HG03097 (cell line): Measurements from ENCODE around the gene MTMR12.
"Not testable (repeated sequence)": the region's sequence is repeated elsewhere in the genome, so short reads cannot be mapped to it uniquely, and the experiment has no call there.

Experiments
- ATAC-seq: cut with Tn5 transposase; IDR thresholded peaks from one replicate; pipeline ENCODE4 v1.9.1; 2021; ENCODE audit not compliant: unreplicated experiment, low FRiP score

Gene MTMR12

GRCh38 chr5:32299059-32299677 is 13.6 kb downstream of the MTMR12 start:
- ATAC-seq, result no peak

GRCh38 chr5:32298059-32298415 is 14.7 kb downstream of the MTMR12 start:
- peak; percentile 92 for ATAC-seq

GRCh38 chr5:32297181-32298058 is 15.3 kb downstream of the MTMR12 start:
- ATAC-seq, result no peak

GRCh38 chr5:32295966-32296772 is 16.6 kb downstream of the MTMR12 start:
- not testable (repeated sequence) for ATAC-seq

- ATAC-seq, result no peak
Observed at GRCh38 chr5:32291591-32291990, 21.1 kb downstream of the MTMR12 start.

GRCh38 chr5:32290922-32291321 is 21.8 kb downstream of the MTMR12 start:
- peak; percentile 68 for ATAC-seq

GRCh38 chr5:32290501-32290900 is 22.2 kb downstream of the MTMR12 start:
- not testable (repeated sequence) for ATAC-seq

GRCh38 chr5:32289986-32290385 is 22.8 kb downstream of the MTMR12 start:
- not testable (repeated sequence) for ATAC-seq

- not testable (repeated sequence) for ATAC-seq
Observed at GRCh38 chr5:32288135-32288534, 24.6 kb downstream of the MTMR12 start.

- not testable (repeated sequence) for ATAC-seq
Observed at GRCh38 chr5:32287525-32287924, 25.2 kb downstream of the MTMR12 start.

GRCh38 chr5:32285510-32286138 is 27.1 kb downstream of the MTMR12 start:
- ATAC-seq, result no peak

- peak; percentile 53 for ATAC-seq
Observed at GRCh38 chr5:32283539-32284377, 29.0 kb downstream of the MTMR12 start.

- ATAC-seq, result no peak
Observed at GRCh38 chr5:32283061-32283460, 29.7 kb downstream of the MTMR12 start.

GRCh38 chr5:32282633-32283032 is 30.1 kb downstream of the MTMR12 start:
- no peak for ATAC-seq

- not testable (repeated sequence) for ATAC-seq
Observed at GRCh38 chr5:32281378-32282133, 31.2 kb downstream of the MTMR12 start.

- peak; percentile 79 for ATAC-seq
Observed at GRCh38 chr5:32280656-32281081, 32.1 kb downstream of the MTMR12 start.

GRCh38 chr5:32279786-32280185 is 33.0 kb downstream of the MTMR12 start:
- ATAC-seq, result no peak

- no peak for ATAC-seq
Observed at GRCh38 chr5:32279223-32279622, 33.5 kb downstream of the MTMR12 start.

GRCh38 chr5:32278406-32278805 is 34.3 kb downstream of the MTMR12 start:
- no peak for ATAC-seq
